Esophagus squamous epithelium (tissue), 5 donors: ENCODE data around the gene COL20A1. TPM values are rescaled to one million over a fixed set of nuclear protein-coding genes. Genes with fewer than 3 reads are reported as not detected.

Source experiments
- DNase-seq: peaks from one replicate; lab custom pipeline; 2025; lab: John Stamatoyannopoulos, UW
- H3K27ac ChIP-seq, 4 donors: fragments of 200-600 bp; sonication (generic); one replicate each; pipeline ENCODE4 v1.5.1; 2016 to 2019; ENCODE audit warnings: mild to moderate bottlenecking in 1 of 4
- H3K27me3 ChIP-seq, 4 donors: fragments of 200-600 bp; sonication (generic); 1 replicate in 3 of 4; 2 replicates in 1 of 4; pipeline versions ENCODE4 v1.5.1 to v1.6.0; 2017 to 2021; ENCODE audit warnings: antibody characterized with exemption in 1 of 4
- H3K36me3 ChIP-seq, 3 donors: fragments of 200-600 bp; sonication (generic); one replicate each; pipeline ENCODE4 v1.5.1; 2016 to 2019
- H3K4me1 ChIP-seq, 3 donors: fragments of 200-600 bp; sonication (generic); one replicate each; pipeline ENCODE4 v1.5.1; 2017 to 2019
- H3K4me3 ChIP-seq, 4 donors: fragments of 200-600 bp; sonication (generic); 1 replicate in 3 of 4; 2 replicates in 1 of 4; pipeline ENCODE4 v1.5.1; 2016 to 2019; ENCODE audit warnings: mild to moderate bottlenecking in 2 of 4, moderate library complexity in 1 of 4
- H3K9me3 ChIP-seq, 3 donors: fragments of 200-600 bp; sonication (generic); one replicate each; pipeline ENCODE4 v1.5.1; 2016 to 2019
- POLR2A ChIP-seq, 4 donors: fragments of 450-650 bp; IDR thresholded peaks; one replicate each; pipeline ENCODE4 v1.6.1; 2017; ENCODE audit warnings: antibody characterized with exemption in 4 of 4, mild to moderate bottlenecking in 4 of 4, moderate library complexity in 3 of 4
- WGBS, 2 donors: methylation state at CpG; one replicate each; pipeline ENCODE4 v1.1.5; 2018; 5-methylcytosine and 5-hydroxymethylcytosine counted together
- intact Hi-C: fragments of 100-400 bp; cut with DNase I; formaldehyde crosslinking; loops from one replicate; pipeline ENCODE4 v1.15.0; 2022
- total RNA-seq, 4 donors: library from RNA; depleted of rRNA; stranded (reverse); fragments of >200 nt; gene quantifications; one replicate each; pipeline ENCODE4 v1.1.0, GENCODE V29; 2016
- TF ChIP-seq, protein P1 (sequence below), 6 experiments: fragments of 450-650 bp in 4 of 6; fragments of 200-600 bp in 2 of 6; sonication (generic) in 2 of 6; IDR thresholded peaks; one replicate each; pipeline ENCODE4 v1.5.1; 2016 to 2019; ENCODE audit warnings: antibody characterized with exemption in 6 of 6, mild to moderate bottlenecking in 4 of 6, moderate library complexity in 4 of 6
- donor health status: DM: yes; HTN: yes; CAD: no.

The COL20A1 gene
- total RNA-seq, 4 donors from 2014 or later = not detected

DNA sequence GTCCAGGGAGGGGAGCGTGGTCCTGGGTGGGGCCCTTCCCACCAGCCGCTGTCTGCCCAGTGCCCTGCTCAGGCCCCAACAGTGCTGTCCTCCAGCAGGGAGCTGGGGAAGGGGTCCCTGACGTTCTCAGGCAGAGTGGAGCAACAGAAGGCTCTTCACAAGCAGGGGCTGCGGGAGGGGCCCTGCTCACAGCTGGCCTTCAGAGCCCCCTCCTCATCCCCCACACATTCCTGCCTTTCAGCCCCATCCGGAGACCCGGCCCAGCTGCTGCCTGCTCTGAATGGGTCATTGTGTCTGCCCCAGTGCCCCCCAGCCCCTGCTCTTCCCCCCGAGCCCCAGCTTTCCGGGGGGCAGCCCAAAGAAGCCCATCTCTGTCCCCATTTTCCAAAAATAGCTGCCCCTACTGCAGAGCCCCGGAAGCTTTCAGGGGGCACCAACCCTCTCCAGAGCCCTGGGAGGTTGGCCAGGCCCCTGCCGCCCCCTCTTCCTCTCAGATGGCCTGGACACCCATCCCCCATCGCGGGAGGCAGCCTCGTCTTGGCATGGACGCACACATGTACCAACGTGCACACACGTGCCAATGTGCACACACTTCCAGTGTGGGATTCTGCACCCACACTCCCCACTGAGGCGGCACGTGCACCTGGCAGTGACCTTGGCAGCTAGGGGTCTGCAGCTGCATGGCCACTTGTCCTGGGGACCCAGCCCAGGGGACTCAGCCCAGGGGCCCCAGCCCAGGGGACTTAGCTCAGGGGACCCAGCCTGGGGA, 3.7 kb downstream of the COL20A1 start:
- Histone ChIP-seq H3K36me3 (no peaks in the 10 kb centered on the region), H3K27me3 (peaks cover 0 to 99% (median 11%) of the 10 kb centered on the region in 4 donors), H3K4me1 (no peaks in the 10 kb centered on the region), H3K27ac (no peak overlapping the region), H3K4me3 (no peak overlapping the region), H3K9me3 (peaks cover 0 to 10% (median 3%) of the 10 kb centered on the region in 3 donors)
- intact Hi-C loops = no loop called here
- DNase-seq = no peak
- WGBS, 2 donors = 6% methylated on average over 3 of the region's 18 CpGs; no CpG with 5 or more reads in 1 of the 2 donors
- TF ChIP-seq, protein P1, sequence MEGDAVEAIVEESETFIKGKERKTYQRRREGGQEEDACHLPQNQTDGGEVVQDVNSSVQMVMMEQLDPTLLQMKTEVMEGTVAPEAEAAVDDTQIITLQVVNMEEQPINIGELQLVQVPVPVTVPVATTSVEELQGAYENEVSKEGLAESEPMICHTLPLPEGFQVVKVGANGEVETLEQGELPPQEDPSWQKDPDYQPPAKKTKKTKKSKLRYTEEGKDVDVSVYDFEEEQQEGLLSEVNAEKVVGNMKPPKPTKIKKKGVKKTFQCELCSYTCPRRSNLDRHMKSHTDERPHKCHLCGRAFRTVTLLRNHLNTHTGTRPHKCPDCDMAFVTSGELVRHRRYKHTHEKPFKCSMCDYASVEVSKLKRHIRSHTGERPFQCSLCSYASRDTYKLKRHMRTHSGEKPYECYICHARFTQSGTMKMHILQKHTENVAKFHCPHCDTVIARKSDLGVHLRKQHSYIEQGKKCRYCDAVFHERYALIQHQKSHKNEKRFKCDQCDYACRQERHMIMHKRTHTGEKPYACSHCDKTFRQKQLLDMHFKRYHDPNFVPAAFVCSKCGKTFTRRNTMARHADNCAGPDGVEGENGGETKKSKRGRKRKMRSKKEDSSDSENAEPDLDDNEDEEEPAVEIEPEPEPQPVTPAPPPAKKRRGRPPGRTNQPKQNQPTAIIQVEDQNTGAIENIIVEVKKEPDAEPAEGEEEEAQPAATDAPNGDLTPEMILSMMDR (IDR thresholded peaks at IDR 0.05) = no peak
- no peak for TF ChIP-seq POLR2A (IDR thresholded peaks at IDR 0.05)

DNA sequence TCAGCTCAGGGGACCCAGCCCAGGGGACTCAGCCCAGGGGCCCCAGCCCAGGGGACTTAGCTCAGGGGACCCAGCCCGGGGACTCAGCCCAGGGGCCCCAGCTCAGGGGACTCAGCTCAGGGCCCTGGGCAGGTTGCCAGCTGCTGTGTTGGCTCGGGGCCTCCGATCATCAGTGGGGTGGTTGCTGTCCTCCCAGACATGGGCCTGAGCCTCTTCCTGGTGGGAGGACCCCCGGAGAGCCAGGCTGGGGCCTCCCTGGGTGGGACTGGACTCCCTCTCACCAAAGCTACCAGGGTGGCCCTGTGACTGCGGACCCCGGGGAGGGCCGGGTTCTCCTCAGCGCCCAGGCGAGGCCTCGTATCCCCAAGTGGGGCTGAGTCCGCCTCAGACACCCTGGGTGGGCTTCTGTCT, 4.4 kb downstream of the COL20A1 start:
- no peak overlapping the region for H3K27ac ChIP-seq
- TF ChIP-seq, protein P1 (IDR thresholded peaks at IDR 0.05) = no peak
- TF ChIP-seq POLR2A (IDR thresholded peaks at IDR 0.05) = no peak
- no peaks in the 10 kb centered on the region for H3K36me3 ChIP-seq
- intact Hi-C loops = no loop called here
- 0% methylated on average over 2 of the region's 11 CpGs; no CpG with 5 or more reads in 1 of the 2 donors for WGBS, 2 donors
- H3K4me1 ChIP-seq = no peaks in the 10 kb centered on the region
- H3K4me3 ChIP-seq = no peak overlapping the region
- H3K9me3 ChIP-seq = peaks cover 0 to 12% (median 9%) of the 10 kb centered on the region in 3 donors
- DNase-seq = no peak
- H3K27me3 ChIP-seq = peaks cover 0 to 94% (median 11%) of the 10 kb centered on the region in 4 donors

DNA sequence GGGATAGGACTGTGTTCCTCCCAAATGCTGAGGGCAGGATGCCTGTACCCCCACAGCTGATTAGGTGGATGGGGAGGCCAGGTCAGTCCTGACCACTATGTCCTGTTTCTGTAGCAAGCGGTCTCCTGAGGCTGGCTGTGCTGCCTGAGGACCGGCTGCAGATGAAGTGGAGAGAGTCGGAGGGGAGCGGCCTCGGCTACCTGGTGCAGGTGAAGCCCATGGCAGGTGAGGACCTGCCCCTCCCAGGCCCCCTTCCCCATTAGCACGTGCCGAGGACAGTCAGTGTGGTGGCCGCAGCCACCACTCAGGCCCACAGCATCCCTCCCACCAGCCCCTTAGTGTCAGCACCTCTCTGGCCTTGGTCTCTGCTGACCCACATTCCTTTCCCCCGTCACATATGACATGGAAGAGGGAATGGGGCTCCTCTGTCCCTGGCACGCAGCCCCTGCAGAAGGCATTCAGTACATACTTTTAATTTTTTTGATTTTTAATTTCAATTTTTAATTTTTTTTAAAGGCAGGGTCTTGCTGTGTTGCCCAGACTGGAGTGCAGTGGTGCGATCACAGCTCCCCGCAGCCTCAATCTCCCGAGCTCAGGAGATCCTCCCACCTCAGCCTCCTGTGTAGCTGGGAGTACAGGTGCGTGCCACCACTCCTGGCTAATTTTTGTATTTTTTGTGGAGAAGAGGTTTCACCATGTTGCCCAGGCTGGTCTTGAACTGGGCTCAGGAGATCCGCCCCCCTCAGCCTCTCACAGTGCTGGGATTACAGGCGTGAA, 5.0 kb downstream of the COL20A1 start:
- 74 to 76% methylated on average over 11 to 13 of the region's 16 CpGs for WGBS, 2 donors
- Histone ChIP-seq H3K27ac (no peak overlapping the region), H3K27me3 (peaks cover 0 to 93% (median 11%) of the 10 kb centered on the region in 4 donors), H3K4me3 (no peak overlapping the region), H3K9me3 (peaks cover 0 to 12% (median 9%) of the 10 kb centered on the region in 3 donors), H3K4me1 (no peaks in the 10 kb centered on the region), H3K36me3 (no peaks in the 10 kb centered on the region)
- TF ChIP-seq, protein P1 (IDR thresholded peaks at IDR 0.05) = no peak
- TF ChIP-seq POLR2A (IDR thresholded peaks at IDR 0.05) = no peak
- intact Hi-C loops = no loop called here
- DNase-seq = no peak

DNA sequence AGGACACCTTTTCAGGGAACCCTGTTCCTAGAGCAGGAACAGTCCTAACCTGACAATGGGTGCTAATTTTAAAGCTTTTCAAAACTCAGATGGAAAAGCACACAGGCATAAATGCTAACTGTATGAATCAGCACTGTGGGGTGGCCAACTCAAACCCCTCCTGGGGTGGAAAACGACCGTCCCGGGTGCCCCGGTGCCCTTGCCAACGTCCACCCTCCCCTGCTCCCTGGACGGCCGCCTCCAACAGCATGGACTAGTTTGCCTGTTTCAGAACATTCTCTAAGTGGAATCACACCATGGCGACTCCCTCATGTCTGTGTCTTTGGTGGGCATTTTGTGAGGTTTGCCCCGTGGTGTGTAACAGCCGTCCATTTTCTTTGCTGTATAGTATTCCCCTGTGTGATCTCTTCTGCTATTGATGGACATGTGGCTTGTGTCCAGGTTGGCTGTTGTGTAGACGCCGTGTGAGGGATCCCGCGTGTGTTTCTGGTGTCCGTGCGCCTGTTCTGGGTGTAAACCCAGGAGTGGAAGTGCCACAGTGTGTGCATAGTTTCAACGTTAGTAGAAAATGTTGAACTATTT, 5.8 kb downstream of the COL20A1 start:
- no peak overlapping the region for H3K27ac ChIP-seq
- H3K36me3 ChIP-seq = no peaks in the 10 kb centered on the region
- 82 to 88% methylated on average over 10 to 17 of the region's 17 CpGs for WGBS, 2 donors
- H3K4me3 ChIP-seq = no peak overlapping the region
- no peak for TF ChIP-seq POLR2A (IDR thresholded peaks at IDR 0.05)
- TF ChIP-seq, protein P1 (IDR thresholded peaks at IDR 0.05) = no peak
- H3K27me3 ChIP-seq = peaks cover 0 to 90% (median 11%) of the 10 kb centered on the region in 4 donors
- no peak for DNase-seq
- H3K9me3 ChIP-seq = peaks cover 0 to 12% (median 9%) of the 10 kb centered on the region in 3 donors
- H3K4me1 ChIP-seq = no peaks in the 10 kb centered on the region
- intact Hi-C loops = no loop called here
